HG02885 (cell line): ENCODE data around the gene RC3H2.
"Not testable (repeated sequence)": the region's sequence is repeated elsewhere in the genome, so short reads cannot be mapped to it uniquely, and the experiment has no call there.

Experiments
- ATAC-seq: cut with Tn5 transposase; IDR thresholded peaks from one replicate; pipeline ENCODE4 v1.9.1; 2021; ENCODE audit warnings: mild to moderate bottlenecking; ENCODE audit not compliant: unreplicated experiment, poor library complexity

RC3H2 gene

GRCh38 chr9:122852085-122852786 is 52.9 kb downstream of the RC3H2 start:
- ATAC-seq = not testable (repeated sequence)

DNA sequence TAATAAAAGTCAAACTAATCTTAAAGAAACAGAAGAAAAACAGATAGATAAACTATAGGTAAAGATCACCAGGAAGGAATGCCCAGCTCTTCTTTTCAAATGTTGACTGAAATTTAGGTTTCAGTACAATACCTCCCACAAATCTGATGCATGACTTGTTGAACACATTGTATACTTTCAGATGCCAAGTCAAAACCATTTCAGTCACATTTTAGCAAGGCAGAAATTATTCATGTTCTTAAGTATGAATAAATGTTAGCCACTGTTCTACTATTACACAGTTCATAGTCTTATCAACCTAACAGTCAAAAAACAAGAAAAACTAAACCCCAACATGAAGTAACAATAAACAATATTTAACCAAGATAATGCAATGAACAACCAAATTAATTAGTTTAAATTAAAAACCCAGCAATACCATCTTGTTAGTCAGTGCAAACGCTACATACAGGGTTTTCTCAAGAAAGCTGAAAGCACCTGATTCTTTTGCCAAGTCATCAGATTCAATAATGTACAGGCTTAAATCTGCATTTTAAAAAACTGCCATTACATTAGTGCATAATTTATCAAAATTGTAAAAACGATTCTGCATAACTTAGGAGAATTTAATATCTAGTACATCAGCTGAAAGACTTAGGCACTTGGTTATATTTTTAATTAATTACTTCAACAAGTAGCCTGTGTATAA is 56.8 kb downstream of the RC3H2 start:
- ATAC-seq = no peak

DNA sequence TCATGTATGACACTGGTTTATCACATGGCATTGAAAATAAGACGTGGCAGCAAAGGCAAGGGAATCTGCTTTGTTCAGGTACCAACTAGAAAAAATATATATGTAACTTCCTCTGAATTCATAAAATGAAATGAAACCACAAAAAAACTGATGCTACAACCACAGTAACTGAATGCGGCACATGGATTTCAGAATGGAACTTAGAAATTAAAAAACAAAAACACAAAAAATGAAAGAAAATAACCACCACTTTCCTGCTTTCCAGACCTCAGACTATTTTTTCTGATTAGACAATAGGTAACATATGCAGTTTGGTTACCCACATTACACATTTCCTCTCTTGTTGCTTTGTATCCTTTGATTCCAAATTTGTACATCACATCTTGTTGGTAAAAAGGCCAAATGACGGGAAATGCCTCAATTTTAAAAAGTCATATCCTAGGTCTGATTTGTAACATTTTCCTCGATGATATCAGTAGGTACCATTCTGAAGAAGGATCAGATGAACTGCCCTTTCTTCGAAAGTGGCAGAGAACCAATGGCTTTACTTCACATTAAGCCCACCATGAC is 58.7 kb downstream of the RC3H2 start:
- ATAC-seq = no peak

GRCh38 chr9:122845116-122845515 is 60.0 kb downstream of the RC3H2 start:
- ATAC-seq = no peak

DNA sequence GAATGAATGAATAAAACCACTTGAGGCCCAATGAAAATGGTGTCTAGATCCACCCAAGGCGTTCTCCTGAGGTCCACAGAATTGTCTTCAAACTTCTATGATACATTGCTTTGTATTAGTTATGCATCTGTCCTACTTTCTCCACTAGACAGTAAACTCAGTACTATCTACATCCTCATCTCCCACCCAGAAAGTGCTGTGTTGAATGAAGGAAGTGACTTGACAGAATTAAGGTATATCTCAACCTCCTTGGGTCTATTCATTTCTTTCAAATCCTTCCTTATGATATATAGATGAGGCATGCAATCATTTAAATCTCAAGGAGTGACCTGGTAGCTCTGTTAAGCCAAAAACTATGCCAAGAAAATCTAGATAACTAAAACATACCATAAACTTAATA is 61.0 kb downstream of the RC3H2 start:
- no peak for ATAC-seq

- ATAC-seq = no peak
Observed at GRCh38 chr9:122841501-122841900, 63.7 kb downstream of the RC3H2 start.

DNA sequence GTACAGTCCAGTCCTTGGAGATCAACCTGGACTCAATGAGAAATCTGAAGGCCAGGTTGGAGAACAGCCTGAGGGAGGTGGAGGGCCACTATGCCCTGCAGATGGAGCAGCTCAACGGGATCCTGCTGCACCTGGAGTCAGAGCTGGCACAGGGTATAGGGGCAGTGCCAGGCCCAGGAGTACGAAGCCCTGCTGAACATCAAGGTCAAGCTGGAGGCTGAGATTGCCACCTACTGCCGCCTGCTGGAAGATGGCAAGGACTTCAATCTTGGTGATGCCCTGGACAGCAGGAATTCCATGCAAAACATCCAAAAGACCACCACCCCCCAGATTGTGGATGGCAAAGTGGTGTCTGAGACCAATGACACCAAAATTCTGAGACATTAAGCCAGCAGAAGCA is 66.7 kb downstream of the RC3H2 start:
- not testable (repeated sequence) for ATAC-seq

- ATAC-seq = no peak
Observed at GRCh38 chr9:122837266-122837850, 67.8 kb downstream of the RC3H2 start.

DNA sequence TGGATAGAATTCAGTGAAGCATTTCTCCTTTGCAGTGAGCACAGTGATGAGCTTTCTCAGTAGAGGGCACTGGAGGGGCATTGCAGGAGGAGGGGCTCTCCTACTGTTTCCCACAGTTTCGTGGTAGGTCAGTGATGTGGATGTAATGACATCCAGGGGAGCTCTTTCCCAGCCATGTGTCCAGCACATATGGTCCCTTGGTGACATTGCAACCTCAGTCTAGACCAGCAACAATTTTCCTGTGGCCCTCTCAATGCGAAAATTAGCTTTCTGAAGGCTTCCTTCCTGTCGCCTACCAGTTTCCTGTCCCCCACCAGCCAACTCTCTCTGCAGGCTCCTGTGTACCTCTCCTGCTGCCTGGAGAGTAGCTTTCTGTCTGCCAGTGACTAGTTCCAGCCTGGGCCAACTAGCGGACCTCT is 69.8 kb downstream of the RC3H2 start:
- ATAC-seq = no peak

- no peak for ATAC-seq
Observed at GRCh38 chr9:122832194-122832593, 73.0 kb downstream of the RC3H2 start.

DNA sequence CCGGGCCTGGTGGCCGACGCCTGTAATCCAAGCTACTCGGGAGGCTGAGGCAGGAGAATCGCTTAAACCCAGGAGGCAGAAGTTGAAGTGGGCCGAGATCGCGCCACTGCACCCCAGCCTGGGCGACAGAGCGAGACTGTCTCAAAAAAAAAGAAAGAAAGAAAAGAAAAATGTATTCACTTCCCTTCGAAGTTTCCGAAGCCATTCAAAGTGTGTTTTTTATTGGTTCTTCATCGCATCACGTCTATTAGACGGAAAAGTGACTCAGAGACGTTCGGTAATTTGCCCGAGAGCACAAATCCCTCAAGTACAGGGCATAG is 76.2 kb downstream of the RC3H2 start:
- not testable (repeated sequence) for ATAC-seq

DNA sequence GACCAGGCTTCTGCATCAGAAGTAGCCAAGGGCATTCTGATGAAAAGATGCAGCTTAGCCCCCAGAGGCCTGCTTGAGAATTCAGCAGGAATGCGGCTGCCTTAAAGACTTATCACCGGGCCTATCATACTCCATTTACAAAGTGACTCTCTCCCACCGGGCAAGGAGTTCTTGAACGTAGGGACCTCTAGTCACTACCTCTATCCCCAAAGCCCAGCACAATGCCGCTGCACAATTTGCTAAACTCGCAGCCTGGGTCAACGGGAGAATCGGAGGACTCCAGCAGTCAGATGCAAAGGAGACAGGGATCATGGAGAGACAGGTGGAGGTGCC is 77.4 kb downstream of the RC3H2 start:
- ATAC-seq = peak; percentile 17

DNA sequence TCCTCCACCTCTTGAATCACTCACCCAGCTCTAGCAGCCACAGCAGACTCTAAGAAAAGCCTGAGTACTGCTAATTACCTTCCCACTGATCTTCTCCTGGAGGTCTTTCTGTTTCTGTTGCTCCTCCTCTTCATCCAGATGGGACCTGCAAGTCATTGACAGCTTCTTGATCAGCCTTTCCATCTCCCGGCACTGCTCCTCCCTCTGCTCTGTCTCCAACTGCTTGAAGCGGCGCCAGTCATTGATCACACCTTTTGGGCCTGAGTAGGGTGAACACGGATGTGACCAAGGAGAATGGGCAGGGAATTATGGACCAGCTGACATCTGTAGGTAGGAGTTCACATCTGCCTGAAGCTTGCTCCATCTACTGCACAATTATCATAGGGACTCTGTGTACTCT is 82.2 kb downstream of the RC3H2 start:
- no peak for ATAC-seq

GRCh38 chr9:122822056-122822455 is 83.1 kb downstream of the RC3H2 start:
- no peak for ATAC-seq

DNA sequence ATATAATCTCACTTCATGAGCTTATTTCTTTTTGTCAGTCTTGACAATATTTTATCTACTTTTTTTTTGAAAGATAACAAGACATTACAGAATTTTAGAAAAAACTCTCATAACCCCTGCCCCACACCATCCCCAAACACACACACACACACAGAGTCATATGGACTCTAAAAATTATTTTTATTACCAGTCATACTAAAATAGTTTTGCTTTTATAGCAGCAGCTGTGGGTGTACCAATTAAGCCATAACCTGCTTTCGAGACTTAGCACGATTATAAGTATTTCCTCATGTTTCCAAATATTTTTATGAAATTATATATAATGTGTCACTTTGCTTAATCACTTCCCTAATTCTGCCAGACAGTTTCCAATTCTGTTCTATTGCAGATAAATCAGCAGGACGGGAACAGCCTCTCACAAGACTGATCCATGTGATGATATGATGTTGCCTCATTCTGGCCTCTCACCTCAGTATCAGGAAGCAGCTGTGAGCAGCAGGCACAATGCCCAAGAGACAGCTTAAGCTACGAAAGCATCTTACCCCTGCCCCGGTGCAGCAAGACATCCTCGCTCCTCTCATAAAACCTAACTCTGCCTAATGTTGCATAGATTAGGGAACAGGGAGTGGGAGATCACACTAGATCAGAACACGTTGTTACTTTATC is 83.7 kb downstream of the RC3H2 start:
- ATAC-seq = no peak

DNA sequence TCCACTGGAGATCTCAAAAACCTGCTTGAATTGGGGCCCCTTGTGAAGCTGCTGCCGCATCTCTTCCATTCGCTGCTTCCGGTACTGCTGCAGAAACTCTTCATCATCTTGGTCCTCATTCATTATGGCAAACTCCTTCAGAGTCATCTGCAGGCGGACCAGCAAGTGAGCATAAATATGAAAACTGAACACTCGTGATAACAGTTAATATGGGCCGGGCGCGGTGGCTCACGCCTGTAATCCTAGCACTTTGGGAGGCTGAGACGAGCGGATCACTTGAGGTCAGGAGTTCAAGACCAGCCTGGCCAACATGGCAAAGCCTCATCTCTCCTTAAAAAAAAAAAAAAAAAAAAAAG is 84.7 kb downstream of the RC3H2 start:
- ATAC-seq = no peak

- no peak for ATAC-seq
Observed at GRCh38 chr9:122819791-122820489, 85.2 kb downstream of the RC3H2 start.

GRCh38 chr9:122819326-122819725 is 85.8 kb downstream of the RC3H2 start:
- no peak for ATAC-seq

DNA sequence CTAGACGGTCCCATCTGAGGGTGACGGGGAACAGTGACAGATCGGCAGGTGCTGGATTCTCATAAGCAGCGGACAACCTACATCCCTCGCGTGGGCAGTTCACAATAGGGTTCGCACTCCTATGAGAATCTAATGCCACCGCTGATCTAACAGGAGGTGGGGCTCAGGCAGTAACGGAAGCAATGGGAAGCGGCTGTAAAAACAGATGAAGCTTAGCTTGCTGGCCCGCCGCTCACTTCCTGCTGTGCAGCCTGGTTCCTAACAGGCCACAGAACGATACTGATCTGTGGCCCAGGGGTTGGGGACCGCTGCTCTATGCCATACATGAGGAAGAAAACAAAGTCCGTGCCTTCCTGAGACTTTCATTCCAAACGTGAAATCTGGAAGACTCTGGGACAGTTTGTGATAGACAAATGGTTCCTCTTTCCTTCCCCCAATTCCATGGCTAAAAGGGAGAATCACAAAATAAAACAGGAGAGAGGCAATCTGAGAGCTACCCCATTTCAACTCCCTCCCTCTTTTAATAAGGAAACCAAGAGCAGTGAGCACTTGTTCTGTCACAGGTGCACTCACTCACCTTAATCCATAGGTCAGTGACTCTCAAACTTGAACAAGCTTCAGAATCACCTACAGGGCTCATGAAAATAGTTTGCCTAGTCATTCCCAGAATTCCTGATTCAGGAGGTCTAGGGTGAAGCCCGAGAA is 88.8 kb downstream of the RC3H2 start:
- no peak for ATAC-seq

- ATAC-seq = no peak
Observed at GRCh38 chr9:122815544-122815943, 89.6 kb downstream of the RC3H2 start.
